ENCODE data around the gene SOX1. TPM values are rescaled to one million over a fixed set of nuclear protein-coding genes. Genes with fewer than 3 reads are reported as not detected.

SOX1 gene
- not detected in 2 replicates for total RNA-seq

DNA sequence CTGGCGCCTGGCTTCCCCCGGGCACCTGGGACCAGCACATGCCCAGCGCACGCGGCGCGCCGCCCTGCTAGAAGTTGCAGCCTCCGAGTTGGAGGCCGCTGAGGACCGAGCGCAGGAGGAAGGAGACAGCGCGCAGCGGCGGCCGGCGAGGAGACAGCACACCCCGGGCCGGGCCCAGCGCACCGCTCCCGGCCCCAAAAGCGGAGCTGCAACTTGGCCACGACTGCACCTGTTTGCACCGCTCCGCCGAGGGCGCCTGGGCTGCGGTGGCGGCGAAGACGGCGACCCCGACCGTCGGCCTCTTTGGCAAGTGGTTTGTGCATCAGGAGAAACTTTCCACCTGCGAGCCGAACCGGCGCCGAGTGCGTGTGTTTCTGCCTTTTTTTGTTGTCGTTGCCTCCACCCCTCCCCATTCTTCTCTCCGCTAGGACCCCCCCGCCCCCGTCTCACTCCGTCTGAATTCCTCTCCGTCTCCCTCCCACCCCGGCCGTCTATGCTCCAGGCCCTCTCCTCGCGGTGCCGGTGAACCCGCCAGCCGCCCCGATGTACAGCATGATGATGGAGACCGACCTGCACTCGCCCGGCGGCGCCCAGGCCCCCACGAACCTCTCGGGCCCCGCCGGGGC, at the start of gene SOX1:
TSS of gene SOX1 (plus strand) at position 34 of the 626 bp plus-strand sequence. CDS start at position 544, 510 bp downstream.
- DNase-seq (ENCODE audit: insufficient read length, low spot score, missing footprints): peak; percentile 87
- no peak within 1 kb of the TSS for H2AFZ ChIP-seq (ENCODE audit: low read length)

GRCh38 chr13:112024577-112024976, 42.4 kb upstream of the SOX1 start:
- no peaks in the 10 kb centered on the region for H3K9me3 ChIP-seq (ENCODE audit: low read depth, low read length)
- no peak overlapping the region for H3K4me3 ChIP-seq (ENCODE audit: insufficient read depth, low read length)
- no peak overlapping the region for H3K4me2 ChIP-seq (ENCODE audit: insufficient read depth, low read length)
- DNase-seq (ENCODE audit: insufficient read length, low spot score, missing footprints): no peak
- no peak for TF ChIP-seq CTCF (IDR thresholded peaks at IDR 0.05; ENCODE audit: extremely low read depth, low read depth, low read length)
- no peaks in the 10 kb centered on the region for H3K79me2 ChIP-seq (ENCODE audit: insufficient read depth, low read length)
- no peaks in the 10 kb centered on the region for H3K27me3 ChIP-seq (ENCODE audit: insufficient read depth, low read length)
- no peaks in the 10 kb centered on the region for H4K20me1 ChIP-seq (ENCODE audit: insufficient read depth, low read length)
- H3K4me1 ChIP-seq (ENCODE audit: insufficient read depth, low read length): no peaks in the 10 kb centered on the region
- H2AFZ ChIP-seq (ENCODE audit: low read length): no peak overlapping the region
- H3K27ac ChIP-seq (ENCODE audit: low read depth, low read length): no peak overlapping the region
- no peaks in the 10 kb centered on the region for H3K36me3 ChIP-seq (ENCODE audit: insufficient read depth, low read length)

More for the DNA sequence above, at the start of gene SOX1:
- Histone ChIP-seq H4K20me1 (ENCODE audit: insufficient read depth, low read length) (no peaks in the 10 kb centered on the region), H3K4me2 (ENCODE audit: insufficient read depth, low read length) (no peak within 1 kb of the TSS), H3K9me3 (ENCODE audit: low read depth, low read length) (no peaks in the 10 kb centered on the region), H3K36me3 (ENCODE audit: insufficient read depth, low read length) (no peaks in the 10 kb centered on the region), H3K79me2 (ENCODE audit: insufficient read depth, low read length) (no peaks in the 10 kb centered on the region), H3K4me1 (ENCODE audit: insufficient read depth, low read length) (no peaks in the 10 kb centered on the region), H3K4me3 (ENCODE audit: insufficient read depth, low read length) (no peak within 1 kb of the TSS), H3K27ac (ENCODE audit: low read depth, low read length) (no peak within 1 kb of the TSS), H3K27me3 (ENCODE audit: insufficient read depth, low read length) (peaks cover 74% of the 10 kb centered on the region)
- no peak for TF ChIP-seq CTCF (IDR thresholded peaks at IDR 0.05; ENCODE audit: extremely low read depth, low read depth, low read length)

GRCh38 chr13:112027250-112027649, 39.7 kb upstream of the SOX1 start:
- no peaks in the 10 kb centered on the region for H4K20me1 ChIP-seq (ENCODE audit: insufficient read depth, low read length)
- no peak overlapping the region for H3K27ac ChIP-seq (ENCODE audit: low read depth, low read length)
- DNase-seq (ENCODE audit: insufficient read length, low spot score, missing footprints): no peak
- no peaks in the 10 kb centered on the region for H3K79me2 ChIP-seq (ENCODE audit: insufficient read depth, low read length)
- no peak overlapping the region for H2AFZ ChIP-seq (ENCODE audit: low read length)
- no peaks in the 10 kb centered on the region for H3K9me3 ChIP-seq (ENCODE audit: low read depth, low read length)
- H3K4me2 ChIP-seq (ENCODE audit: insufficient read depth, low read length): no peak overlapping the region
- H3K4me1 ChIP-seq (ENCODE audit: insufficient read depth, low read length): no peaks in the 10 kb centered on the region
- no peaks in the 10 kb centered on the region for H3K36me3 ChIP-seq (ENCODE audit: insufficient read depth, low read length)
- no peak overlapping the region for H3K4me3 ChIP-seq (ENCODE audit: insufficient read depth, low read length)
- TF ChIP-seq CTCF (IDR thresholded peaks at IDR 0.05; ENCODE audit: extremely low read depth, low read depth, low read length): no peak
- H3K27me3 ChIP-seq (ENCODE audit: insufficient read depth, low read length): no peaks in the 10 kb centered on the region

- Histone ChIP-seq H3K4me2 (ENCODE audit: insufficient read depth, low read length) (no peak overlapping the region), H2AFZ (ENCODE audit: low read length) (no peak overlapping the region), H3K9me3 (ENCODE audit: low read depth, low read length) (no peaks in the 10 kb centered on the region), H4K20me1 (ENCODE audit: insufficient read depth, low read length) (no peaks in the 10 kb centered on the region), H3K4me3 (ENCODE audit: insufficient read depth, low read length) (no peak overlapping the region), H3K27ac (ENCODE audit: low read depth, low read length) (no peak overlapping the region), H3K4me1 (ENCODE audit: insufficient read depth, low read length) (no peaks in the 10 kb centered on the region), H3K79me2 (ENCODE audit: insufficient read depth, low read length) (no peaks in the 10 kb centered on the region), H3K36me3 (ENCODE audit: insufficient read depth, low read length) (no peaks in the 10 kb centered on the region), H3K27me3 (ENCODE audit: insufficient read depth, low read length) (no peaks in the 10 kb centered on the region)
- DNase-seq (ENCODE audit: insufficient read length, low spot score, missing footprints): no peak
- no peak for TF ChIP-seq CTCF (IDR thresholded peaks at IDR 0.05; ENCODE audit: extremely low read depth, low read depth, low read length)
Observed at GRCh38 chr13:112028481-112028880, 38.5 kb upstream of the SOX1 start.

Measured in osteoblast (primary cell).